Gastrocnemius medialis (tissue), 4 donors: ENCODE data around the gene MTERF4.

Experiments
- POLR2A ChIP-seq, 2 donors: fragments of 450-650 bp; IDR thresholded peaks; one replicate each; pipeline ENCODE4 v1.6.1; 2017; ENCODE audit warnings: antibody characterized with exemption in 2 of 2, mild to moderate bottlenecking in 2 of 2, moderate library complexity in 2 of 2
- TF ChIP-seq, protein P1 (sequence below), 5 experiments: fragments of 450-650 bp in 3 of 5; fragments of 200-600 bp in 2 of 5; sonication (generic) in 2 of 5; IDR thresholded peaks in 4 of 5; conservative IDR thresholded peaks in 1 of 5; 1 replicate in 4 of 5; 2 replicates in 1 of 5; pipeline ENCODE4 v1.5.1; 2016 to 2019; ENCODE audit warnings: antibody characterized with exemption in 5 of 5, mild to moderate bottlenecking in 3 of 5, moderate library complexity in 3 of 5

DNA sequence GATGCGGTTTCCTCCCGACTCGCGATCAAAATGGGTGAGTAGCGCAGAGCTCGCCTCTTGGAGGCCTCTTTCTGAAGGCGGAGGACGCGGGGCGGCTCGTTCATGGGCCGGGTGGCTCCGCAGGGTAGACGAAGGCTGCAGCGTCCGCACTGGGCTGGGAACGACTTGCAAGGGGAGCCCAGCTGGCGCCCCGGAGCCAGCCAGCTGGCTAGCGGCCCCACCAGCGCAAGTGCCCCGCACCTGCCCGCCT lies 47.5 kb upstream of the MTERF4 start:
- TF ChIP-seq, protein P1, sequence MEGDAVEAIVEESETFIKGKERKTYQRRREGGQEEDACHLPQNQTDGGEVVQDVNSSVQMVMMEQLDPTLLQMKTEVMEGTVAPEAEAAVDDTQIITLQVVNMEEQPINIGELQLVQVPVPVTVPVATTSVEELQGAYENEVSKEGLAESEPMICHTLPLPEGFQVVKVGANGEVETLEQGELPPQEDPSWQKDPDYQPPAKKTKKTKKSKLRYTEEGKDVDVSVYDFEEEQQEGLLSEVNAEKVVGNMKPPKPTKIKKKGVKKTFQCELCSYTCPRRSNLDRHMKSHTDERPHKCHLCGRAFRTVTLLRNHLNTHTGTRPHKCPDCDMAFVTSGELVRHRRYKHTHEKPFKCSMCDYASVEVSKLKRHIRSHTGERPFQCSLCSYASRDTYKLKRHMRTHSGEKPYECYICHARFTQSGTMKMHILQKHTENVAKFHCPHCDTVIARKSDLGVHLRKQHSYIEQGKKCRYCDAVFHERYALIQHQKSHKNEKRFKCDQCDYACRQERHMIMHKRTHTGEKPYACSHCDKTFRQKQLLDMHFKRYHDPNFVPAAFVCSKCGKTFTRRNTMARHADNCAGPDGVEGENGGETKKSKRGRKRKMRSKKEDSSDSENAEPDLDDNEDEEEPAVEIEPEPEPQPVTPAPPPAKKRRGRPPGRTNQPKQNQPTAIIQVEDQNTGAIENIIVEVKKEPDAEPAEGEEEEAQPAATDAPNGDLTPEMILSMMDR (IDR thresholded peaks at IDR 0.05 in 4 of 5, conservative IDR thresholded peaks at IDR 0.05 in 1 of 5): no peak
- no peak for TF ChIP-seq POLR2A (IDR thresholded peaks at IDR 0.05)
